GM18499 (cell line): Measurements from ENCODE around the gene TSPAN5.

Experiments
- ATAC-seq: cut with Tn5 transposase; IDR thresholded peaks from one replicate; pipeline ENCODE4 v1.9.1; 2021; ENCODE audit warnings: moderate number of reproducible peaks; ENCODE audit not compliant: insufficient read depth, unreplicated experiment

Gene TSPAN5

DNA sequence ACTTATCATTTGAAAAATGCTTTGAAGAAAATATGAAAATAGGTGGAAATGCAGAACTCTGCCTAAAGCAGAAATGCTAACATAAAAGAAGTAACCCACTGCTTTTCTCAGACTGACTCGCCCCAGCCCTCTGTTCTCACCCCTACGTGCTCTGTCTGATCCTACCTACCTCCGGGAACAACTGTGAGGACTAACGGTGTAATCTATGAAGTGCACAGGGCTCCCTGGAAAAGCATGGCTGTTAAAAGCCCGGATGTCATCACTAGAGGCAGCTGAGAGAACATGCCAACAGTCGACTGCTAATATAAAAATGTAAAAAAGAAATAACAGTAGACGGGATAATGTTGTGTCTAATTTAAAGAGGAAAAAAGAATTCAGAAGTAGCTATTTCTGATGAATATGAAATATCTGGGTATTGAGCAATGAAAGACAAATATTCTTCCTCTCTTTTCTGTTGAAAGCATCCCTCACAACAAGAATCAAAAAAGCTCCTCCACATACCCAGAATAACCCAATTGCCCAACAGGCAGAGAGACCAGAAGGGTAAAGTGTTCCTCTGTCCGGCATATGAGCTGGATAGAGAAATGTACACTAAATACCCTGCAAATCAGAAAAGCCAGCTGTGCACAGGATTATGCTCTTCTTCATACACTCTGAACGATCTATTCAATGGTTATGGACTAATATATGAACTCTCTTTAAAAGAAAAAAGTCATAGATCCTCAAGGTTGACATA, 130.7 kb downstream of the TSPAN5 start:
- no peak for ATAC-seq

- ATAC-seq = no peak
These were observed 134.2 kb downstream of the TSPAN5 start for GRCh38 chr4:98524230-98524629.

- no peak for ATAC-seq
These were observed 135.6 kb downstream of the TSPAN5 start for GRCh38 chr4:98522636-98523395.

GRCh38 chr4:98522062-98522461, 136.3 kb downstream of the TSPAN5 start:
- ATAC-seq = no peak

GRCh38 chr4:98521486-98521885, 136.9 kb downstream of the TSPAN5 start:
- no peak for ATAC-seq

DNA sequence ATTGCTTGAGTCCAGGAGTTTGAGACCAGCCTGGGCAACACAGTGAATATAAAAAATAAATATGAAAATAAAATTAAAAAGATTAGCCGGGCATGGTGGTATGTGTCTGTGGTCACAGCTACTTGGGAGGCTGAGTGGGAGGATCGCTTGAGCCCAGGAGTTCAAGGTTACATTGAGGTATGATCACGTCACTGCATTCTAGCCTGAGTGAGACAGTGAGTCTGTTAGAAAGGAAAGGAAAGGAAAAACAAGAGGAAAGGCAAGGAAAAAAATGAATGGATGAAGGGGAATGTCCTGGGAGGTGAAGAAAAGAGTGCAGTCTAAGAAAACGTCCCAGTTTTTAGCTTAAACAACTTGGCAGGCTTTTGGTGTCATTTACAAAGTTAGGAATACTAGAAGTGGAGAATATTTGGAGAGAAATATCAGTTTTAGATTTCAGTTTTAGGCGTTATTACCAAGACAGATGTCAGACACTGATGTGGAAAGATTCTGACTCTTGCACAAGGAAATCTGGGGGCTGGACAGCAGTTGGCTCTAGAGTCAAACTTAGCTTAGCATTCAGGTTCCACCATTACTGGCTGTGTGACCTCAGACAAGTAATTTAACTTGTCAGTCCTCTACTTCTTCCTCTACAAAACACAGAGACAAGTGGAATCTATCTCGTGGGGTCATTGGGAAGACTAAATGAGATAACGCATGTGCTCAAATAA, 139.0 kb downstream of the TSPAN5 start:
- ATAC-seq = no peak

GRCh38 chr4:98518559-98519267, 139.7 kb downstream of the TSPAN5 start:
- peak; percentile 98 for ATAC-seq

DNA sequence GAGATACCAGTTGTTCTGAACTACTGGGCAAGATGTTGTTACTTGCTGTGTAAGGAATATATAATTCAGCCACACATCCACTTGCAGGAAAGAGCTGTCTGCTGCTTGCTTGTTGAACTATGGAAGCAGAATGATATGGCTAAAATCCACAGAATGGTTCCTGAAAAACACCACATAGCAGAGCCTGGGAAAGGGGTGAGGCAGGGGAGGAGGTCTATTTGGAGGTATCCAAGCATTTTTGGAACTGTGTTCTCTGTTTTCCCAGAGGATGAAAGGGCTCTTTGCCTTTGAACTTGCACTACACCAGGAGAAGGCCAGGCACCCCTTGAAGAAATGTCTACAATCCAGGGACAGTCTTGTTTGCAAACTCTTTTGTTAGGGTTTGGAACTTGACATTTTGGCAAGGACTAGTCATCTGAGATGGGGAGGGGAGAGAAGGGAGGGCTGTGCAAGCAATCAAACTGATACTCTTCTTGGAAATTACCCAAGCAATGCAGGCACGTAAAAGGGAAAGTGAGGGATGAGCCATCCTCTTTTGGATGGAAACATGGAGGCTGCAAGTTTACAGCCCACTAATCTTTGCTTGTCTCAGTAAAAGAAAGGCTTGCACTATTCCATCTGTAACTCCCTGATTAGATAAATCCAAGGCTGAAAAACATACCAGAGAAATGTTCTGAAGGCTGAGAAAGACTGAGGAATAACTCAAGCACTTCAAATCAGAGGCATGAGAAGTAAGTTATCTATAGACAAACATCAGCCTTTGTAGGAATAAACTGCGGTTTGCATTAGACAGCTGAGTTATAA, 141.0 kb downstream of the TSPAN5 start:
- ATAC-seq = no peak

- ATAC-seq = no peak
These were observed 141.8 kb downstream of the TSPAN5 start for GRCh38 chr4:98516441-98517217.

GRCh38 chr4:98516042-98516440, 142.4 kb downstream of the TSPAN5 start:
- ATAC-seq = no peak

GRCh38 chr4:98515470-98515809, 143.0 kb downstream of the TSPAN5 start:
- ATAC-seq = no peak

GRCh38 chr4:98514741-98515469, 143.5 kb downstream of the TSPAN5 start:
- no peak for ATAC-seq

- no peak for ATAC-seq
These were observed 145.5 kb downstream of the TSPAN5 start for GRCh38 chr4:98512918-98513317.

DNA sequence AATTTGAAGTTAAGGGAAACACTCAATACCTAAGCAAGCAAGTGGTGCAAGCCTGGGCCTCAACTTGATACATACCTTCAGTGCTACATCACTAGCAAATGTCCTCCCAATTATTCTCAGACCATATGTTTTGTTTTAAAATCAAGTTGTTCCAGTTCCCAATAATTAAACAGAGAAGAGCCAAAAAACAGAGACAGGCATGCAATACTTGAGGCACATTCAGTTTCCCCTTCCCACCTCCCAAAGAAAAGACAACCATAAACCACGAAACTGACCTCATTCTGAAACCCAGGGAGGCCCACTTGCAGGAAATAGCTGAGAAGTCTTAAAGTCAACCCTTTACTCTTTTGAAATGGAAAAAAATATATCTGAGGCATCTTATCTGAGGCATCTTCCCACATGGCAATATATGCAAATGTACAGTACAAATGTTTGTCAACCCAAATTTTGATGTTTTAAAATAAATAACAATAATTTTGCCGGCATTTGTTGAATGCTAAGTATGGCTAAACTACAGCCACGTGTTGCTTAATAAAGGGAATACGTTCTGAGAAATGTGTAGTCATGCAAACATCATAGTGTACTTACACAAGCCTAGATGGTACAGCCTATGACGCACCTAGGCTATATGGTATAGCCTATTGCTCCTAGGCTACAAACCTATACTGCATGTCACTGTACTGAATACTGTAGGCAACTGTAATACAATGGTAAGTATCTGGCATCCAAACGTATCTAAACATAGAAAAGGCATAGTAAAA, 147.5 kb downstream of the TSPAN5 start:
- ATAC-seq = no peak

DNA sequence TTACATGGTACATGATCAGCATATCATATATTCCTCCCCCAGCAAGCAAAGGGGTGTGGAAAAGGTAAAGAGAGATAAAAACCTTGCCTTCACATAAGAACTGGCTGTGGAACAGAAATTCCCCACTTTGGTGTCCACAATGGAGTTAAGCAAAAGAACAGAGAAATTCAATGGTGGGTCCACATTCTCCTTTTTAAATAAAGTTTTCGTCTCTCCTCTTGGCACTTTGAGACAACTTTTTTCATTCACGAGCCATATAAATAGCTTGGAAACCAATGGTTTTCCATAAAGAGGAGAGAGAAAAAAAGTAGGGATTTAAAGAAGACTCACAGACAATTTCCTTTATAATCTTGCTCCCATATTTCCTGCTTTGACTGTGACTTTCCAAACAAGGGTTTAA, 148.1 kb downstream of the TSPAN5 start:
- ATAC-seq = no peak

- ATAC-seq = no peak
These were observed 148.7 kb downstream of the TSPAN5 start for GRCh38 chr4:98509721-98510120.

DNA sequence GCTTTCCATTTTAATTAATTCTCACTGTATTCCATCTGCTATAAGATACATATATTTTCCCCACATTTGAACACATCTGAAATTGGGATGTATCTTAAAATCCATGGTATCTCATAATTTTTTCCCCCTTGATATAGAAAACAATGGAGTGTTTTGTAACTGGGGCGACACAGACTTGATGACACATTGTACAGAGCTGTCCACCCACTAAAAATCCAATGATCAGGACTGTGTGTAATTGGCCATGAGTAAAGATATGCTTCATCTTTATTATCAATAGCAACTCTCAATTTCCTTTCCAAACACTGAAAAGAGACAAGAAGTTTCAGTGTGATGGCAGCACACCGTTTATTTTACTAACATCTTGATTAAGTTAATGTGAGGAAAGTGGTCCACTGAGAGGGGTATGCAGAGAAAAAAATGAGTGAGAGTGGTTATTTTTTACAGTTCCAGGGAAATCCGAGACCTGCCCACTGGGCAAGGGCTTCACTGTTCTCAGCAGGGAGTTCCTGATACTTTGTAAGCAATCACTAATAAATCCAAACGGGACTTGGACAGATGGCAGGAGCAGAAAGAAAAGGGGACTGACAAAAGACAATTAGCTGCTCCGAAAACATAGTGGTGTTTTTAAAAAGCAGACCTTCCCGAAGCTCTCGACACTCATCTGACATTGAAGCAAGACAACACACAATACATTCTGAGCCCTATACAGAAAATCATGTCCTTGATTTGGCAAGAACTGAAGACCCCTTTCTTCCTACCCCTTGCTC, 149.4 kb downstream of the TSPAN5 start:
- ATAC-seq = no peak
